ENCODE measurements around the gene TMEM254.

TMEM254 gene

DNA sequence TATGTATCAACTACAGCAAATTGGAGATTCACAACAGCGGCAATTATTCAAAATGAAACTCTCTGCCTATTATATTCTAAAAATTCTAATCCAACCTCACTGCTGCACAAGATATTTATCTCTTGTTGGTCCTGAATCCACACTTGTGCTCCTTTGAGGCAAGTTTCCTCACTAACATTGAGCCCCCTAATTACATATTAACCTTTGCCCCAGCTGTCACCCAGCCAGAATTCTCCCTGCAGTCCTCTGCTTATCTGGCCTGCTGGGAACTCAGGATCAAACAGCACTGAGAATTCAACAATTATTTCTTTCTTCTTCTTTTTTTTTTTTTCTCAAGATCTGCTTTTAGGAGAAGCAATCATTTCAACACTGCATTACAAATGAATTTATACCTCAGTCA lies 32.5 kb downstream of the TMEM254 start:
- ATAC-seq (ENCODE audit: low read depth), result no peak
- Histone ChIP-seq H3K4me3 (ENCODE audit: severe bottlenecking) (no peak overlapping the region), H3K27me3 (ENCODE audit: insufficient read depth, poor library complexity, severe bottlenecking) (no peaks in the 10 kb centered on the region), H3K9me3 (ENCODE audit: severe bottlenecking) (peaks cover 2% of the 10 kb centered on the region), H3K27ac (ENCODE audit: poor library complexity, severe bottlenecking) (no peak overlapping the region), H3K4me1 (ENCODE audit: insufficient read depth, poor library complexity, severe bottlenecking) (no peaks in the 10 kb centered on the region), H3K36me3 (ENCODE audit: low read depth) (no peaks in the 10 kb centered on the region)
- TF ChIP-seq, protein P1, sequence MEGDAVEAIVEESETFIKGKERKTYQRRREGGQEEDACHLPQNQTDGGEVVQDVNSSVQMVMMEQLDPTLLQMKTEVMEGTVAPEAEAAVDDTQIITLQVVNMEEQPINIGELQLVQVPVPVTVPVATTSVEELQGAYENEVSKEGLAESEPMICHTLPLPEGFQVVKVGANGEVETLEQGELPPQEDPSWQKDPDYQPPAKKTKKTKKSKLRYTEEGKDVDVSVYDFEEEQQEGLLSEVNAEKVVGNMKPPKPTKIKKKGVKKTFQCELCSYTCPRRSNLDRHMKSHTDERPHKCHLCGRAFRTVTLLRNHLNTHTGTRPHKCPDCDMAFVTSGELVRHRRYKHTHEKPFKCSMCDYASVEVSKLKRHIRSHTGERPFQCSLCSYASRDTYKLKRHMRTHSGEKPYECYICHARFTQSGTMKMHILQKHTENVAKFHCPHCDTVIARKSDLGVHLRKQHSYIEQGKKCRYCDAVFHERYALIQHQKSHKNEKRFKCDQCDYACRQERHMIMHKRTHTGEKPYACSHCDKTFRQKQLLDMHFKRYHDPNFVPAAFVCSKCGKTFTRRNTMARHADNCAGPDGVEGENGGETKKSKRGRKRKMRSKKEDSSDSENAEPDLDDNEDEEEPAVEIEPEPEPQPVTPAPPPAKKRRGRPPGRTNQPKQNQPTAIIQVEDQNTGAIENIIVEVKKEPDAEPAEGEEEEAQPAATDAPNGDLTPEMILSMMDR (IDR thresholded peaks at IDR 0.05; ENCODE audit: poor library complexity, severe bottlenecking), result no peak
- no peak for DNase-seq (ENCODE audit: low spot score)

DNA sequence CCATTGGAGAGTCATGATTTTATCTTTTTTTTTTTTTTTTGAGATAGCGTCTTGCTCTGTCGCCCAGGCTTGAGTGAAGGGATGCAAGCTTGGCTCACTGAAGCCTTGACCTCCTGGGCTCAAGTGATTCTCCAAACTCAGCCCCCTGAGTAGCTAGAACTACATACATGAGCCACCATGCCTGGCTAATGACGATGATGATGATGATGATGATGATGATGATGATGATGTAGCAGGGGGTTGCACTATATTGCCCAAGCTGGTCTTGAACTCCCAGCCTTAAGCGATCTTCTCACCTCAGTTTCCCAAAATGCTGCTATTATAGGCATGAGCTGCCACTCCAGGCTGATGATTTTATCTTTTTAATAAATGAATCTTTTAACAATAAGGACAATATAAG lies 40.2 kb downstream of the TMEM254 start:
- no peaks in the 10 kb centered on the region for H3K9me3 ChIP-seq (ENCODE audit: severe bottlenecking)
- no peaks in the 10 kb centered on the region for H3K4me1 ChIP-seq (ENCODE audit: insufficient read depth, poor library complexity, severe bottlenecking)
- ATAC-seq (ENCODE audit: low read depth) (no peak), DNase-seq (ENCODE audit: low spot score) (no peak)
- TF ChIP-seq, protein P1 (IDR thresholded peaks at IDR 0.05; ENCODE audit: poor library complexity, severe bottlenecking), result no peak
- H3K27me3 ChIP-seq (ENCODE audit: insufficient read depth, poor library complexity, severe bottlenecking), result no peaks in the 10 kb centered on the region
- H3K4me3 ChIP-seq (ENCODE audit: severe bottlenecking), result no peak overlapping the region
- H3K27ac ChIP-seq (ENCODE audit: poor library complexity, severe bottlenecking), result no peak overlapping the region
- H3K36me3 ChIP-seq (ENCODE audit: low read depth), result no peaks in the 10 kb centered on the region

DNA sequence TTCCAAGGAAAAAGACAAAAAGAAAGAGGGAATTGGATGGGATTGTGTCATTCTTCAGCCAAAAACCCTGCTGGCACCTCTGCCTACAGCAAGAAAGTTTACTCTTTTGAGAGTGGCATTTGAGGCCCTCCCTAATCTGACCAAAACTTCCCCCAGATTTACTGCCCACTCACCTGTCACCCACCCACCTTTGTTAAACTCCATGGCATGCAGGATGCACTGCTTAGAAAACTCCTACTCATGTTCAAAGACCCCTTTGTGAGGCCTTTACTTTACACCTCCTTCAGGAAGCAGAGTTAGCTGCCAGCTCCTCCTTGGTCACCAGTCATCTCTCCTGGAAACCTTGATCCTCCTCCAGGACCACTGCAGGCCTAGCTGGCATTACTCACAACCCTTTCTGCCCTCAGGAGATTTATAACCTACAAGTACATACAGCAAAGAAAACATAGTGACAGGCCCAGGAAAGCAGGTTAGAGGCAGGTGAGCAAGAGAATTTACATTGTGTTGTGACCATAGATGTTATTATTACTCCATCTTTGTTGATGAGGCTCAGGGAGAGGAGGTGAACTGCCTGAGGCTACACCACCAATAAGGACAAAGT lies 43.7 kb downstream of the TMEM254 start:
- TF ChIP-seq, protein P1 (IDR thresholded peaks at IDR 0.05; ENCODE audit: poor library complexity, severe bottlenecking), result no peak
- H3K27ac ChIP-seq (ENCODE audit: poor library complexity, severe bottlenecking), result no peak overlapping the region

DNA sequence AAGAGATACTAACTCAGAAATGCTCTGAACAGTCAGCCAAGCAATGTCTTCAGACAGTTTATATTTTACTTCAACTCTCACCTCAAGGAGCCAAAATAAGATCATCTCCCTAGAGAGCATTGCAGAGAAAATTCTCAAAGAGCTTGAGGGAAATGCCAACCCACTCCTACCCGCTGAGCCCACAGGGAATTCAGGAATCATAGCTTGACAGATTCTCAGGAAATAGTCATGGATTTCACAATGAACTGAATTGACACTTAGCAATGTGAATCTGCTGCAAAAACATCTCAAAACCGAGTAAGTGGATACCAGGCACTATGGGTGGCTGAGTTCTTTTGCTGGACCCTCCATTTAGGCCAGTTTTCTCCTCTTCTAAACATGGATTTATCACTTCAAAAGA lies 44.3 kb downstream of the TMEM254 start:
- DNase-seq (ENCODE audit: low spot score) (no peak), ATAC-seq (ENCODE audit: low read depth) (no peak)
- H3K9me3 ChIP-seq (ENCODE audit: severe bottlenecking), result no peaks in the 10 kb centered on the region
- H3K4me1 ChIP-seq (ENCODE audit: insufficient read depth, poor library complexity, severe bottlenecking), result no peaks in the 10 kb centered on the region
- no peaks in the 10 kb centered on the region for H3K27me3 ChIP-seq (ENCODE audit: insufficient read depth, poor library complexity, severe bottlenecking)
- H3K36me3 ChIP-seq (ENCODE audit: low read depth), result no peaks in the 10 kb centered on the region
- H3K4me3 ChIP-seq (ENCODE audit: severe bottlenecking), result no peak overlapping the region
- H3K27ac ChIP-seq (ENCODE audit: poor library complexity, severe bottlenecking), result no peak overlapping the region
- TF ChIP-seq, protein P1 (IDR thresholded peaks at IDR 0.05; ENCODE audit: poor library complexity, severe bottlenecking), result no peak

More for the DNA sequence above, 43.7 kb downstream of the TMEM254 start:
- no peak for DNase-seq (ENCODE audit: low spot score)
- Histone ChIP-seq H3K9me3 (ENCODE audit: severe bottlenecking) (no peaks in the 10 kb centered on the region), H3K4me3 (ENCODE audit: severe bottlenecking) (no peak overlapping the region), H3K4me1 (ENCODE audit: insufficient read depth, poor library complexity, severe bottlenecking) (no peaks in the 10 kb centered on the region), H3K36me3 (ENCODE audit: low read depth) (no peaks in the 10 kb centered on the region), H3K27me3 (ENCODE audit: insufficient read depth, poor library complexity, severe bottlenecking) (no peaks in the 10 kb centered on the region)
- 0 out of 3 replicates have a peak, but pooled peaks have one; percentile 31 for ATAC-seq (ENCODE audit: low read depth)

DNA sequence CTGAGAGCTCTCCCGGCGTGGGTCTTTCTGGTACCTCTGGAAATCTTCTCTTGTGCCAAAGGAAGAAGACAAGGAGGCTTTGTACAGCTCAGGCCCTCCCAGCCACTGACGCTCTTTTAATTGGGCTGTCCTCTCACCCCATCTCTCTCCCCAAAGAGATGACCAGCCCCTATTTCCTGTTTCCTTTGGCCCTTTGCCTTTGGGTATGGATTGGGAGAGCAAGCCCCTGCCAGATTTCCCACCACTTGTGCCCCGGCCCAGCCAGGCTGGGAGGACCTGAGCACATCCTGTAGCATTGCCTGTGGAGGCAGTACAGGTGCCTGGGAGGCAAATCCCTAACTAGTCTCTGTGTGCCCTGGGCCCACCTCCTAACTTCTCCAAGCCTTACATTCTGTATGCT lies 48.4 kb downstream of the TMEM254 start:
- peak; percentile 10; the same call in 1 of the 3 replicates for ATAC-seq (ENCODE audit: low read depth)
- no peak overlapping the region for H3K4me3 ChIP-seq (ENCODE audit: severe bottlenecking)
- DNase-seq (ENCODE audit: low spot score), result no peak
- H3K27ac ChIP-seq (ENCODE audit: poor library complexity, severe bottlenecking), result no peak overlapping the region
- no peaks in the 10 kb centered on the region for H3K27me3 ChIP-seq (ENCODE audit: insufficient read depth, poor library complexity, severe bottlenecking)
- H3K9me3 ChIP-seq (ENCODE audit: severe bottlenecking), result no peaks in the 10 kb centered on the region
- H3K36me3 ChIP-seq (ENCODE audit: low read depth), result no peaks in the 10 kb centered on the region
- TF ChIP-seq, protein P1 (IDR thresholded peaks at IDR 0.05; ENCODE audit: poor library complexity, severe bottlenecking), result no peak
- no peaks in the 10 kb centered on the region for H3K4me1 ChIP-seq (ENCODE audit: insufficient read depth, poor library complexity, severe bottlenecking)
